H9 (cell line): Measurements from ENCODE around the gene NEDD4L. TPM values are rescaled to one million over a fixed set of nuclear protein-coding genes. Genes with fewer than 3 reads are reported as not detected.

ENCODE experiments used
- DNase-seq: peaks from one replicate; pipeline ENCODE4 v3.0.0-alpha.2; 2017
- H2AFZ ChIP-seq: one replicate; pipeline ENCODE4 v1.6.1; 2013; ENCODE audit warnings: mild to moderate bottlenecking, low read length, control low read depth, moderate library complexity
- H2AK5ac ChIP-seq: 2 replicates; pipeline ENCODE4 v1.6.1; 2013; ENCODE audit warnings: low read length, control low read depth, mixed read lengths; ENCODE audit not compliant: insufficient read length
- H2BK120ac ChIP-seq: one replicate; pipeline ENCODE4 v1.6.1; 2013; ENCODE audit warnings: low read depth, mild to moderate bottlenecking, low read length, control low read depth, inconsistent platforms; ENCODE audit not compliant: poor library complexity, severe bottlenecking
- H2BK12ac ChIP-seq: 2 replicates; pipeline ENCODE4 v1.6.1; 2013; ENCODE audit warnings: low read length, control low read depth, mixed read lengths, low read depth; ENCODE audit not compliant: insufficient read length
- H2BK15ac ChIP-seq: 2 replicates; pipeline ENCODE4 v1.6.1; 2013; ENCODE audit warnings: low read depth, low read length, control low read depth
- H2BK20ac ChIP-seq: one replicate; pipeline ENCODE4 v1.6.1; 2013; ENCODE audit warnings: low read depth, mild to moderate bottlenecking, low read length, control low read depth, inconsistent platforms; ENCODE audit not compliant: poor library complexity, severe bottlenecking
- H2BK5ac ChIP-seq: 2 replicates; pipeline ENCODE4 v1.6.1; 2013; ENCODE audit warnings: low read length, control low read depth, mixed read lengths; ENCODE audit not compliant: insufficient read length
- H3K14ac ChIP-seq: 2 replicates; pipeline ENCODE4 v1.6.1; 2013; ENCODE audit warnings: low read length, control low read depth; ENCODE audit not compliant: insufficient read depth
- H3K18ac ChIP-seq: 2 replicates; pipeline ENCODE4 v1.6.1; 2013; ENCODE audit warnings: low read depth, mild to moderate bottlenecking, mixed read lengths, low read length, control low read depth; ENCODE audit not compliant: insufficient read length
- H3K23ac ChIP-seq: 2 replicates; pipeline ENCODE4 v1.6.1; 2013; ENCODE audit warnings: low read length, control low read depth, mixed read lengths, low read depth; ENCODE audit not compliant: insufficient read length
- H3K23me2 ChIP-seq: 2 replicates; pipeline ENCODE4 v1.6.1; 2013; ENCODE audit warnings: low read depth, mild to moderate bottlenecking, mixed read lengths, low read length, control low read depth; ENCODE audit not compliant: insufficient read length, poor library complexity, severe bottlenecking
- H3K27ac ChIP-seq: 2 replicates; pipeline ENCODE4 v1.5.1; 2013; ENCODE audit warnings: low read length, control low read depth, mixed read lengths, low read depth; ENCODE audit not compliant: insufficient read length
- H3K27me3 ChIP-seq: 2 replicates; pipeline ENCODE4 v1.6.1; 2013; ENCODE audit warnings: low read length, control low read depth, inconsistent platforms; ENCODE audit not compliant: insufficient read depth
- H3K4ac ChIP-seq: 2 replicates; pipeline ENCODE4 v1.6.1; 2013; ENCODE audit warnings: low read depth, mild to moderate bottlenecking, control low read depth, inconsistent platforms, low read length, moderate library complexity
- H3K4me1 ChIP-seq: 2 replicates; pipeline ENCODE4 v1.6.1; 2013; ENCODE audit warnings: low read length, control low read depth, inconsistent platforms; ENCODE audit not compliant: insufficient read depth
- H3K4me2 ChIP-seq: 2 replicates; pipeline ENCODE4 v1.6.1; 2013; ENCODE audit warnings: low read length, control low read depth, mixed read lengths; ENCODE audit not compliant: insufficient read length, insufficient read depth
- H3K56ac ChIP-seq: 2 replicates; pipeline ENCODE4 v1.6.1; 2013; ENCODE audit warnings: low read depth, mild to moderate bottlenecking, mixed read lengths, low read length, control low read depth; ENCODE audit not compliant: insufficient read length
- H3K79me1 ChIP-seq: 2 replicates; pipeline ENCODE4 v1.6.1; 2013; ENCODE audit warnings: low read depth, mild to moderate bottlenecking, moderate library complexity, low read length, control low read depth, inconsistent platforms; ENCODE audit not compliant: insufficient read depth, poor library complexity, severe bottlenecking
- H3K79me2 ChIP-seq: 2 replicates; pipeline ENCODE4 v1.6.1; 2013; ENCODE audit warnings: low read length, control low read depth, inconsistent platforms; ENCODE audit not compliant: insufficient read depth
- H3K9ac ChIP-seq: 2 replicates; pipeline ENCODE4 v1.6.1; 2013; ENCODE audit warnings: low read length, control low read depth, mixed read lengths; ENCODE audit not compliant: insufficient read length; ENCODE audit errors: extremely low read depth
- H3K9me3 ChIP-seq: one replicate; pipeline ENCODE4 v1.6.1; 2013; ENCODE audit warnings: low read depth, low read length, inconsistent platforms; ENCODE audit not compliant: control insufficient read depth
- H3T11ph ChIP-seq: one replicate; pipeline ENCODE4 v1.6.1; 2013; ENCODE audit warnings: mild to moderate bottlenecking, low read length, control low read depth, inconsistent platforms
- H4K20me1 ChIP-seq: one replicate; pipeline ENCODE4 v1.6.1; 2013; ENCODE audit not compliant: control insufficient read depth, insufficient read length, insufficient read depth
- H4K5ac ChIP-seq: 2 replicates; pipeline ENCODE4 v1.6.1; 2013; ENCODE audit warnings: low read depth, mild to moderate bottlenecking, mixed read lengths, low read length, control low read depth; ENCODE audit not compliant: insufficient read length
- H4K8ac ChIP-seq: replicated peaks from 2 replicates; pipeline ENCODE4 v1.6.1; 2013; ENCODE audit warnings: low read length, control low read depth, mixed read lengths, low read depth; ENCODE audit not compliant: insufficient read length
- H4K91ac ChIP-seq: 2 replicates; pipeline ENCODE4 v1.6.1; 2013; ENCODE audit warnings: low read depth, mild to moderate bottlenecking, moderate library complexity, mixed read lengths, low read length, control low read depth; ENCODE audit not compliant: insufficient read length
- H3K27ac Mint-ChIP-seq, 3 experiments: 2 replicates in 2 of 3; 3 replicates in 1 of 3; pipeline ENCODE4 v1.8.0; 2020 to 2021; ENCODE audit warnings: mixed read lengths in 3 of 3, mild to moderate bottlenecking in 1 of 3, moderate library complexity in 1 of 3
- H3K27me3 Mint-ChIP-seq: 2 replicates; pipeline ENCODE4 v1.8.0; 2021; ENCODE audit warnings: low read depth, mild to moderate bottlenecking, moderate library complexity, mixed read lengths
- H3K36me3 Mint-ChIP-seq, 3 experiments: 2 replicates in 2 of 3; 3 replicates in 1 of 3; pipeline ENCODE4 v1.8.0; 2020 to 2021; ENCODE audit warnings: low read depth in 3 of 3, mixed read lengths in 3 of 3; ENCODE audit not compliant: insufficient read depth in 1 of 3
- H3K4me1 Mint-ChIP-seq, 2 experiments: 2 replicates each; pipeline ENCODE4 v1.8.0; 2020; ENCODE audit warnings: mixed read lengths in 2 of 2
- H3K4me3 Mint-ChIP-seq, 2 experiments: 2 replicates in 1 of 2; 3 replicates in 1 of 2; pipeline ENCODE4 v1.8.0; 2020 to 2021; ENCODE audit warnings: mild to moderate bottlenecking in 2 of 2, mixed read lengths in 2 of 2, moderate library complexity in 1 of 2
- H3K9me3 Mint-ChIP-seq, 2 experiments: 2 replicates in 1 of 2; 3 replicates in 1 of 2; pipeline ENCODE4 v1.8.0; 2020; ENCODE audit warnings: mild to moderate bottlenecking in 2 of 2, mixed read lengths in 2 of 2, moderate library complexity in 1 of 2
- whole genome bisulfite sequencing: extraction: QIAGEN DNeasy Blood & Tissue Kit; methylation state at CpG from one replicate; pipeline ENCODE4 v1.1.7; 2013; ENCODE audit warnings: missing lambda C conversion rate, low lambda C conversion rate, mixed read lengths; ENCODE audit not compliant: insufficient read length; ENCODE audit errors: extremely low coverage; 5-methylcytosine and 5-hydroxymethylcytosine counted together
- total RNA-seq: library from RNA; stranded (reverse); gene quantifications from 2 replicates; pipeline ENCODE4 v1.2.1, GENCODE V29; 2021
- TF ChIP-seq, protein P1 (sequence below): fragments of 200-600 bp; sonication (generic); conservative IDR thresholded peaks from 3 replicates; pipeline ENCODE4 v1.8.0; 2021; ENCODE audit warnings: antibody characterized with exemption, mild to moderate bottlenecking

Gene NEDD4L
- total RNA-seq, 1 experiment from 2014 or later, result 76.3 TPM

DNA sequence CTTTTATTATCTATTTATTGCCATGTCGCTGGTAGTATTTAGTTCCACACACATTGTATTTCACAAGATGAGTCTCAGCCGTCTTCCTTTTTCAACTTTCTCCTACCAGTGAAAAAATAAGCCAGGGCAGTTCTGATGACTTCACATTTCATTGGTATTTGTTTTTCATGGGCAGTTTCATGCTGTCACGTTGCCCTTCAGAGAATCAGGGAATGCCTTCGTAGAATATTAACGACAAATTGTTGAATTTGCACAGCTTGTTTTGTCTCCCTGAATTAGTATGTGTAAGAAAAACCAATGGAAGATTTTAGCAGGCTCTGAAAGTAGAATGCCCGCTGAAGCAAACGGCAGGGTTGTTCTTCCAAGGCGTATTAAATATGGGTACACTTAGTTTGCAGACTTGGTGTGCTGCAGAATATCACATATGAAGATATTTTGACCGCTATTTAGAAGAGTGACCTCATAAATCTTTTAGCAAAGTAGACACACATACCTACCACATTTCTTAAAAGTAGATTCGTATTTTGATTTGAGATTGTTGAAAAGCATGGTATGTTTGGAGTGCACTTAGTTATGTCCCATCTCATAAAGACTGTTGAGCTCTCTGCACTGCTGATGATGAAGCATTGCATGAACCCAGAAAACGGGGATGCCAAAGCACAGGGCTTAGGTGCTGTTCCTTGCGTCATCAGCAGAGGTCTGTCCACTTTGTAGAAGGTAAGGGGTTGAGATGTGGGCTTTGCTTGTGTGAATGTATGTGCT lies 2.9 kb downstream of the NEDD4L start:
- H3K4me2 ChIP-seq, result peak overlapping the region; percentile 70

More for the DNA sequence above, 2.9 kb downstream of the NEDD4L start:
- Histone ChIP-seq H2BK5ac (no peak overlapping the region), H3K27me3 (no peaks in the 10 kb centered on the region), H3K4me1 (no peaks in the 10 kb centered on the region; the same call in 1 of the 2 replicates), H2BK12ac (no peak overlapping the region), H3K79me1 (peaks cover 3% of the 10 kb centered on the region), H3K79me2 (peaks cover 17% of the 10 kb centered on the region; the same call in 1 of the 2 replicates), H3K18ac (no peak overlapping the region), H4K8ac (no peak overlapping the region), H3K9me3 (no peaks in the 10 kb centered on the region), H3K4ac (no peak overlapping the region), H2BK20ac (no peak overlapping the region), H2AFZ (no peak overlapping the region), H3K56ac (no peak overlapping the region), H3T11ph (no peak overlapping the region), H2AK5ac (no peak overlapping the region), H4K20me1 (no peaks in the 10 kb centered on the region), H3K27ac (no peak overlapping the region), H4K5ac (no peak overlapping the region), H2BK120ac (no peak overlapping the region), H2BK15ac (no peak overlapping the region), H3K14ac (no peak overlapping the region), H3K9ac (no peak overlapping the region), H3K23ac (no peak overlapping the region), H3K23me2 (peaks cover 13% of the 10 kb centered on the region), H4K91ac (no peak overlapping the region)
- Mint-ChIP-seq H3K4me3 (peak overlapping the region; percentile 91 to 99; a peak in 3 of 5 replicates), H3K27me3 (peaks cover 14% of the 10 kb centered on the region), H3K9me3 (no peaks in the 10 kb centered on the region; a peak in 1 of 5 replicates), H3K4me1 (peaks cover 29 to 34% of the 10 kb centered on the region in 2 experiments), H3K27ac (no peak overlapping the region; a peak in 1 of 7 replicates), H3K36me3 (peaks cover 0 to 1% (median 0%) of the 10 kb centered on the region in 3 experiments; a peak in 1 of 7 replicates)
- TF ChIP-seq, protein P1, sequence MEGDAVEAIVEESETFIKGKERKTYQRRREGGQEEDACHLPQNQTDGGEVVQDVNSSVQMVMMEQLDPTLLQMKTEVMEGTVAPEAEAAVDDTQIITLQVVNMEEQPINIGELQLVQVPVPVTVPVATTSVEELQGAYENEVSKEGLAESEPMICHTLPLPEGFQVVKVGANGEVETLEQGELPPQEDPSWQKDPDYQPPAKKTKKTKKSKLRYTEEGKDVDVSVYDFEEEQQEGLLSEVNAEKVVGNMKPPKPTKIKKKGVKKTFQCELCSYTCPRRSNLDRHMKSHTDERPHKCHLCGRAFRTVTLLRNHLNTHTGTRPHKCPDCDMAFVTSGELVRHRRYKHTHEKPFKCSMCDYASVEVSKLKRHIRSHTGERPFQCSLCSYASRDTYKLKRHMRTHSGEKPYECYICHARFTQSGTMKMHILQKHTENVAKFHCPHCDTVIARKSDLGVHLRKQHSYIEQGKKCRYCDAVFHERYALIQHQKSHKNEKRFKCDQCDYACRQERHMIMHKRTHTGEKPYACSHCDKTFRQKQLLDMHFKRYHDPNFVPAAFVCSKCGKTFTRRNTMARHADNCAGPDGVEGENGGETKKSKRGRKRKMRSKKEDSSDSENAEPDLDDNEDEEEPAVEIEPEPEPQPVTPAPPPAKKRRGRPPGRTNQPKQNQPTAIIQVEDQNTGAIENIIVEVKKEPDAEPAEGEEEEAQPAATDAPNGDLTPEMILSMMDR, result peak; percentile 43
- no peak for DNase-seq
- no CpG with 5 or more reads among the region's 12 CpGs for WGBS
